ENCODE data around the gene SIGLEC11. TPM values are rescaled to one million over a fixed set of nuclear protein-coding genes. Genes with fewer than 3 reads are reported as not detected.
A peak's percentile ranks its signal among the peaks of the same experiment; 100 is the strongest.

Gene SIGLEC11
- total RNA-seq, 2 experiments from 2014 or later: not detected

DNA sequence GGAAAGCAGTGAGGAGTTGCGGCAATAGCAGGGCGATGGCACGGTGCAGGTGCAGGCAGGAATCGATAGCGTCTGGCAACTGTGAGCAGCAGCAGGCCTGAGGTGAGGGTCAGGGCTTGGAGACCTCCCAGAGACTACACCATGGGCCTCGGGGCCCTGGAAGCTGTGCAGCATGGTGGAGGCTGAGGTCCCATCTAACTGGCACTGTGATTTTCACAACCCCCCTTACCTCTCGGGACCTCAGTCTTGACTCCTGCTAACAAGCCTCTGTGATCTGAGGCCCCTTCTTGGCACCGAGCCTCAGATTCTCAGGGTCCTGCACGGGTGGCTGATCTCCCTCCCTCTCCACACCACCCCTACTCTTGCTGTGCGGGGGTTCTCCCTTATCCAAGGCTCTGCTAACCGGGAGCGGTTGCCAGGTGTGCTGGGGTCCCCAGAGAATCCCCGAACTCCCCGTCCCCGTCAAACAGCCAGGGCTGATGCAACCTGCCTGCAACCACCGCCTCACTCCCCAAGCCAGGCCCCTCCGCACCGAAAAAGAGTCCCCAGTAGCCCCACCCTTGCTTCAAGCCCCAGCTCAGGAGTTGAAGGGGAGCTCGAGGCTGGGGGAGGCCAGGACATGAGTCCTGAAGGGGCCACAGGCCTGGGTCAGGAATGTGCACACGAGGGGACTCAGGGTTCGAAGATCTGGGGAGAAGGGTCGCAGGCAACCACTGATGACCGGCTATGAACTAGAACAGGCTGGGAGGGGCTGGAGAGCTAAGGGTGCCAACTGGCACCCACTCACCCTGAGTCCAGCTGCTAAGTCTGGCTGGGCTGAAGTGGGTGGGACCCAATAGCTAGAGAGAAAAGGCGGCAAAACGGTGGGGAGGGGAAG lies 36.7 kb downstream of the SIGLEC11 start:
- Histone ChIP-seq H3K4me2 (ENCODE audit: low read length) (peak overlapping the region; percentile 82), H3K9me2 (ENCODE audit: insufficient read depth, low read length) (no peaks in the 10 kb centered on the region), H3K27ac (ENCODE audit: low read depth, low read length, poor library complexity, severe bottlenecking) (peak overlapping the region; percentile 85), H4K20me1 (ENCODE audit: insufficient read depth, low read length) (peaks cover 7% of the 10 kb centered on the region; the same call in 1 of the 2 replicates), H3K36me3 (ENCODE audit: insufficient read depth, low read length) (peaks cover 90% of the 10 kb centered on the region), H3K79me2 (ENCODE audit: insufficient read depth, low read depth, low read length) (peaks cover 100% of the 10 kb centered on the region), H3K4me1 (ENCODE audit: insufficient read depth, low read length, poor library complexity, severe bottlenecking) (peaks cover 62% of the 10 kb centered on the region), H3K9me3 (ENCODE audit: low read length) (no peaks in the 10 kb centered on the region), H2AFZ (ENCODE audit: low read length) (no peak overlapping the region), H3K4me3 (ENCODE audit: low read depth, low read length, poor library complexity, severe bottlenecking) (peak overlapping the region; percentile 62)
- DNase-seq (ENCODE audit: low spot score): peak; percentile 93
- BruUV-seq (replicated peaks): no TSS peak
- ChIA-PET CTCF (ENCODE audit: unreplicated experiment) (no interaction called here), POLR2A (interaction anchor here (0.9 kb wide), 1 partner anchor 27 kb away, joined by 6 read pairs; the partner anchor contains the start of gene IL4I1)
- no peak for TF ChIP-seq EZH2phosphoT487 (IDR thresholded peaks at IDR 0.05; ENCODE audit: borderline replicate concordance, low read depth, low read length)
- TF ChIP-seq CTCF (conservative IDR thresholded peaks at IDR 0.05; ENCODE audit: low read length): no peak
- intact Hi-C loops (cut with micrococcal nuclease; ENCODE audit: unreplicated experiment): loop anchor here (1.0 kb wide), 3 partner anchors 27 to 74 kb away; partner anchors contain the start of genes AKT1S1 and TBC1D17

GRCh38 chr19:49923055-49924003 lies 37.6 kb downstream of the SIGLEC11 start:
- Histone ChIP-seq H3K4me3 (ENCODE audit: low read depth, low read length, poor library complexity, severe bottlenecking) (peak overlapping the region; percentile 62), H2AFZ (ENCODE audit: low read length) (no peak overlapping the region), H3K4me1 (ENCODE audit: insufficient read depth, low read length, poor library complexity, severe bottlenecking) (peaks cover 61% of the 10 kb centered on the region), H3K4me2 (ENCODE audit: low read length) (peak overlapping the region; percentile 82), H3K9me2 (ENCODE audit: insufficient read depth, low read length) (no peaks in the 10 kb centered on the region), H3K36me3 (ENCODE audit: insufficient read depth, low read length) (peaks cover 94% of the 10 kb centered on the region), H3K27ac (ENCODE audit: low read depth, low read length, poor library complexity, severe bottlenecking) (peak overlapping the region; percentile 85), H3K9me3 (ENCODE audit: low read length) (no peaks in the 10 kb centered on the region), H4K20me1 (ENCODE audit: insufficient read depth, low read length) (peaks cover 7% of the 10 kb centered on the region; the same call in 1 of the 2 replicates), H3K79me2 (ENCODE audit: insufficient read depth, low read depth, low read length) (peaks cover 97% of the 10 kb centered on the region)
- CTCF ChIA-PET (ENCODE audit: unreplicated experiment): no interaction called here
- intact Hi-C loops (cut with micrococcal nuclease; ENCODE audit: unreplicated experiment): loop anchor here (1.0 kb wide), 3 partner anchors 26 to 73 kb away; partner anchors contain the start of genes AKT1S1 and TBC1D17
- no TSS peak for BruUV-seq (replicated peaks)
- no peak for TF ChIP-seq CTCF (conservative IDR thresholded peaks at IDR 0.05; ENCODE audit: low read length)
- no peak for TF ChIP-seq EZH2phosphoT487 (IDR thresholded peaks at IDR 0.05; ENCODE audit: borderline replicate concordance, low read depth, low read length)
- POLR2A ChIA-PET: no interaction called here
- peak; percentile 69 for DNase-seq (ENCODE audit: low spot score)

All from OCI-LY7 (cell line).